Measurements from ENCODE around the gene DNAH9. TPM values are rescaled to one million over a fixed set of nuclear protein-coding genes. Genes with fewer than 3 reads are reported as not detected.

Gene DNAH9
- total RNA-seq, 1 donor from 2014 or later = not detected

DNA sequence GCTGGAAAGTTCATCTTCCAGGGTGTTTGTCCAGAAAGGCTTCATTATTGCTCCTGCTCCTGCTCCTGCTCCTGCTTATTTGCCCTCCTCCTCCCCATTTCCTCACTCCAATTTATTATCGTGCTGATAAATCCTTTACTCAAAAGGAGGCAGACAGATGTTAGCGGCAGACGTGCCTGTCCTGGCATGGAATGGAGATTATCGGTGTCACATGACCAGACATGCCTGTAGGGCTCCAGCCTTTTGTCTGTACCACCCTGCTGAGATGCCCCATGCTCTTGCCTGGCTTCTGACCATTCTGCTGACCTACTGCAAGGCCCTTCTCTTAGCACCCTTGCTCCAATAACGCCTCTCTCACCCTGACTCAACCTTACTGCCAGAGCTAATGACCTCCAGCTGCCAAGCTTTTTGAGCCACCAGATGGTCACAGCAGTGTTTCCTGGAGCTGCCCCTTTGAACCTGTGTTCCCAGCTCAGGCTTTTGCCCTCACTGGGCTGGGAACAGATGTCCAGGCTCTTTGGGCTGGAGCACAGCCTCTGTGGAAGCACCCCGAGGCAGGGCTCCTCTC lies 12.8 kb downstream of the DNAH9 start:
- intact Hi-C loops (cut with micrococcal nuclease) = no loop called here

DNA sequence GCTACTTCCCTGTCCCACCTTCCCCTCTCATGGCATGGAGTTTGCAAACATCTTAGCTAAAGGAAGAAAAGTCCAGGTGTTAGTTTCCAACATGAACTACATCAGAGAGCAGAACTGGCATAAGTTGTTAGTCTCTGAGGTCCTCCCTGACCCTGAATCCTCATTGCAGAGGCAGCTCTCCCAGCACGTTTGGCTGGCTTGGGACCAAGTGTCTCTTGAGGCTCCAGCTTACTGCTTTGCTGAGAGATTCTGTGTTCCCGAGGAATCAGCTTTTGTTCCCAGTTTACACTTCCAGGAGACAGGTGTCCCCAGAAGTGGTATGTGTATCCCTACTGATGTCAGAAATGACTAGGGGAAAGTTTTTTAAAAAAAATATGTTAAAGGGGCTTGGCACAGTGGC lies 14.7 kb downstream of the DNAH9 start:
- intact Hi-C loops (cut with micrococcal nuclease) = no loop called here

DNA sequence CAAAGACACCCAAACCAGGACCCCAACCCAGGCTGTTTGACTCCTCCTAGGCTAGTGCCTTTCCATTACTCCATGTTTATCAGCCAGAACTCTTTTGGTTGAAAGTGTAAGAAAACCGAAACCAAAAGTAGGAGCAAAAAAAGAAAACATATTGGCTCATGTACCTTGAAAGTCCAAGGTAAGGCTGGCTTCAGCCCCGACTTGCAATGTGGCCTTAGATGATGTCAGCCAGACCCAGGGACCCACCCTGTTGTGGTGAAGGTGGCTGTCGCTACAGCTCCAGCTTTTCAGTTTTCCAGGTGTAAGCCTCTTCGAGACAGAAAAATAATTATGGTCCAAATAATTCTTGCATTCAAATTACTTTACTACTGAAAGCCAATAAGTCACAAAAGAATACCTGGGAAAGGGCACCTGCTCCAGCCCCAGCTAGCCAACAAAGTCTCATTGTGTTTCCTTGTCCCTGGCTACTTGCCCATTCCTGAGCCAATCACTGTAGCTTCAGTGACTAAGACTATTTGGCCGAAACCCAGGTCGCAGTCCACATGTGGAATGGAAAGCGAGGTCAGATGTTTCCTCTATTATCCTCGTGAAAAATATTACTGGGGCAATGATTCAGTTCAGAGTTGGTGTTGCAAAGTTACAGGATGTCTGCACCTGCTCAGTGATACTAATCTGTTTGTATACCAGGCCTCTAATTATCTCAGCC lies 20.7 kb downstream of the DNAH9 start:
- intact Hi-C loops (cut with micrococcal nuclease) = no loop called here

DNA sequence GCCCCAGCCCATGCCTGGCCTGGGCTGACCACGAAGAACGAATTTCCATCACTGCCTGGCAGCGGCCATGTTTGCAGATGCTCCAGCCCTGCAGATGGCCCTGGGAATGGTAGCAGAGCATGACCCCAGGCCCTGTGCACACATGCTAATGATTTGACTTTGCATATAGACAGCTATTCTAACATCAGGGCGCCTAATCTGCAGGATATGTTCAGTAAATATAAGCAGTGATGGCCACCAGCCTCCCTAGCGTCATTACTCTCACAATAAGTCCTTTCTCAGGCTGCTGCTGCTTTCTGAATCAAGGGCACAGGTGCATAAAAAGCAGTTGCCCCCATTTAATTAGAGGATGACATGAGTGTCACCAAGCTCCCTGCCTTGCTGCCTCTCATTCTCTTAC lies 24.2 kb downstream of the DNAH9 start:
- intact Hi-C loops (cut with micrococcal nuclease) = no loop called here

DNA sequence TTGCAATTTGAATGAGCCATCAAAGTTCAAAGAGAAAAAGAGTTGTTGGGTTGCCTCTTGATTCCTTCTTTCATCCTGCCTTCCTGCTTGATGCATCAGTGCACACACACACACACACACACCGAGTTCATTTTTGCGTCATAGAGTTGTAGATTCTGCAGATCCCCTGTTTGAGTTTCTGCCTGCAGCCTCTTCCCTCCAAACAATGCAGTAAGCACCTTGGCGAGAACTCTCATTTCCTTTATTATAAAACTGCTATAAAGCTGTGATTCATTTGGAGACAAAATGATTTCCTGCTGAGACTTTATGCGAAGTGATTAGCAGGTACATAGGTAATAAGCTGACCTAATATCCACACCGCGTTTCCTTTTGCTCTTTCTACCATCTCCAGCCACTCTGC lies 26.7 kb downstream of the DNAH9 start:
- intact Hi-C loops (cut with micrococcal nuclease) = no loop called here

DNA sequence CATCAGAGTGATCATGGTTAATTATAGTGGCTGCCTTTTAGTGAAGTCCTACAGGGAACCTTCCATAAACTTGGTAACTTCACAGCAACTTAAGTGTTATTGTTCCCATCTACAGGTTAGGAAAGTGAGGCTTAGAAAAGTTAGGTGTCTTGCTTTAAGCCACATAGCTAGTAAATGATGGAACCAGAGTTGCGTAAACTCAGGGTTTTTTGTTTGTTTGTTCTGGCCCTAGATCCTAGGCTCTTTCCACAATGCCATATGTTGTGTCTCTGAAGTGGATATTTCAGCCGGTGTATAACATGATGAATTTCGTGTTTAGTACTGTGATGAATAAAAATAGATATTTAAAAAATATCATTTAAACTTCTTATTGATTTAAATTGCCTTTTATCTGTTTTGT lies 27.6 kb downstream of the DNAH9 start:
- intact Hi-C loops (cut with micrococcal nuclease) = no loop called here

DNA sequence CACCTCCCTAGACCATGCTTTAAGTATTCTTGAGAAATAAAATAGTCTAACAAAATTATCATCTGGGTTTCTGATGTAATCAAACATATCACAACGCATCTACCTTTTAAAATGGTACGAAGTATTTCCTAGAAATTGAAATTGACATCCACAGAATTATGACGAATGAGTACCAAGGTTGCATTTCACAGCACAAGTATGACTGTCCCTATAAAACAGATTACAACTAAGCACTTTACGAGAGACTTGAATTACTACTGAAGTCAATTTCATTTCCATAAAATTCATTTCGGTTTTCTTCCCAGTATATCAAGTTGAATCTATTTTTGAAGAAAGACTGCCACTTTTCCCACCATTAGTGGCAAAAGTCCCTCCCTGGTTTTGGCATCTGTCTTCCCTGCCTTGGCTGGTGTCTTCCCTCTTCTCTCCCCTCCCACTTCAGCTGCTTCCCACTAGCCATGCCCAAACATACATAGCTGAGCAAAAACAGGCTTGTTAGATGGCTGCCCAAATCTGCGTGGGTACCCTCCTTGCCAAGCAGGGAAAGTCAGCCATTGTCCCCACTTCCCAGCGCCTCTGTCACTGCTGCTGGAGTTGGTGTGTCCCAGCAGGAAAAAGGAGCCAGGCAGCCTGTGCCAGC lies 29.2 kb downstream of the DNAH9 start:
- intact Hi-C loops (cut with micrococcal nuclease) = no loop called here

DNA sequence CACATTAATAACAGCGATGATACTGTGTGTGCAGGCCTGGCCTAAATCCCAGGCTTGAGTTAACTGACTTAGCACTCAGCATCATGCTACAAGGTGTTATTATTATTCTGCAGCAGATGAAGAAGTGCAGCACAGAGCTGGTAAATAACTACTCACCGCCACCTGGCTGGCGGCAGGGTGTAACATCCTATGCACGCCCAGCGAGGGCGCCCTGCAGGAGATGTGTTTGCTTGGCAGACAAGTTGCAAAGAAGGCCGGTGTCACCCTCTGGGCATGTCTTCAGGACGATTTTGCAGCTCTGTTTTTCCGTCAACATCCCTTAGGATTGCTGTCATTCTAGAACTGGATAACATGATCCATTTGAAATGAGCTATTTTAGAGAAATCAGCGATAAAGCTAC lies 30.1 kb downstream of the DNAH9 start:
- intact Hi-C loops (cut with micrococcal nuclease) = no loop called here

DNA sequence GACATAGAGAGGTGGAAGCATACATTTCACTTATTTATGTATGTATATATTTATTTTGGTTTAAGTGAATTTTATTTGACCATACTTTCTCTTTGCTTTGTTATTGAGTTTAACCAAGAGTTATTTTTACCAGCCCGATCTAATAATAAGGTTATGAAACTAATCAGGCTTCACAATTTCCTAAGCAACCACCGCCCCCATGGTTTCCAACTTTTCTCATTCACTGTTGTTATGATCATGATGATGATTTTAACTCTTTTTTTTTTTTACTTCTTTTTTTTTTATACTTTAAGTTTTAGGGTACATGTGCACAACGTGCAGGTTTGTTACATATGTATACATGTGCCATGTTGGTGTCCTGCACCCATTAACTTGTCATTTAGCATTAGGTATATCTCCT lies 30.6 kb downstream of the DNAH9 start:
- intact Hi-C loops (cut with micrococcal nuclease) = no loop called here

DNA sequence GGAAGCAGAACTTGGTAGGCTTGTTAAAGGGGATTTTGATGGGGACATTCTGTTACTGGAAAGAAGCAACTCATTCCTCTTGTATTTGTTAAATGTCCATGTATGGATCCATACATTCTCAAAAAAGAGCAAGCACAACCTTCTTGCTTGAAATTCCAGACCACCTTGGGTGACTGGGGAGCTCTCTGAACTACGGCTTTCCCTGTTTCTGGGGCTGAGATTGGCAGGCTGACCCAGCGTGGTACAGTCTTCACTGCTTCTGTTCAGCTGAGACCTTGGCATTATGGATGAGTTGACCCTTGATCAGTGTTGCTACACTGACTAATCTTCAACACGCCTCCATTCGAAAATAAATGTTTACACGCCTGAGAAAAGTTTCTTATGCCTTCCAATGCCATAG lies 38.5 kb downstream of the DNAH9 start:
- intact Hi-C loops (cut with micrococcal nuclease) = no loop called here

DNA sequence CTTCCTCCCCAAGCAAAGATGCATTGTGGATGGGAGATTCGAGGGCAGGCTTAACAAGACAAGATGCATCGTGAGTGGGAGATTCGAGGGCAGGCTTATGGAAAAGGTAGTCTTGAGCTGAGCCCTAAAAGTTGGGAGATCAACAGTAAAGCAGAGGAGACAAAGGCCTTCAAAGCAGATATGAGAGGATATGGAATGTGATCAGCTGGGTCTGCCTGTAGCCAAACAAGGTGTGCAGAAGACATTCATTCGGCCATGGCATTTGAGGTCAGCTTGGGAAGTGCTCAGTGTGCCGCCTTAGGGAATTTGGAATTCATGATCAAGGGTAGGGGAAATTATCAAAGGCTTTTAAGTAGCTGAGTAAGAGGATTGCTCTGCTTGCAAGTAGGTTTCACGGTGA lies 39.5 kb downstream of the DNAH9 start:
- intact Hi-C loops (cut with micrococcal nuclease) = no loop called here

DNA sequence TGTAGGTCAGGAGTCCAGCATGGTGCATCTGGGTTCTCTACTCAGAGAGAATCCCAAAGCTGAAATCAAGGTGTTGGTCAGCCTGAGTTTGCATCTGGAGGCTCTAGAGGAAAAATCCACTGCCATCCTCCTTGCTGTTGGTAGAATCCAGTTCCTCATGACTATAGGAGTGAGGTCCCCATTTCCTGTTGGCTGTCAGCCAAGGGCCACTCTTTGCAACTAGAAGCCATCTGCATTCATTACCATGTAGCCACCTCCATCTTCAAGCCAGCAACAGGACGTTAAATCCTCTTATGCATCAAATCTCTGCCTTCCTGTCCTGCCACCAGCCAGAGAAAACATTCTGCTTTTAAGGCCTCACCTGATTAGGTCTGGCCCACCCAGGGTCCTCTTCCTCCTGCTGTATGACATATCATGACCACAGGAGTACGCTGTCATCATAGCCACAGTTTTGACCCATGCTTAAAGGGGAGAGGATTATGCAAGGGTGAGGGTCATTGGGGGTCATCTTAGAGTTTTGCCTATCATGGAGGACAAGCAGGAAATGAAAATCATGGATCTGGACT lies 40.5 kb downstream of the DNAH9 start:
- intact Hi-C loops (cut with micrococcal nuclease) = no loop called here

DNA sequence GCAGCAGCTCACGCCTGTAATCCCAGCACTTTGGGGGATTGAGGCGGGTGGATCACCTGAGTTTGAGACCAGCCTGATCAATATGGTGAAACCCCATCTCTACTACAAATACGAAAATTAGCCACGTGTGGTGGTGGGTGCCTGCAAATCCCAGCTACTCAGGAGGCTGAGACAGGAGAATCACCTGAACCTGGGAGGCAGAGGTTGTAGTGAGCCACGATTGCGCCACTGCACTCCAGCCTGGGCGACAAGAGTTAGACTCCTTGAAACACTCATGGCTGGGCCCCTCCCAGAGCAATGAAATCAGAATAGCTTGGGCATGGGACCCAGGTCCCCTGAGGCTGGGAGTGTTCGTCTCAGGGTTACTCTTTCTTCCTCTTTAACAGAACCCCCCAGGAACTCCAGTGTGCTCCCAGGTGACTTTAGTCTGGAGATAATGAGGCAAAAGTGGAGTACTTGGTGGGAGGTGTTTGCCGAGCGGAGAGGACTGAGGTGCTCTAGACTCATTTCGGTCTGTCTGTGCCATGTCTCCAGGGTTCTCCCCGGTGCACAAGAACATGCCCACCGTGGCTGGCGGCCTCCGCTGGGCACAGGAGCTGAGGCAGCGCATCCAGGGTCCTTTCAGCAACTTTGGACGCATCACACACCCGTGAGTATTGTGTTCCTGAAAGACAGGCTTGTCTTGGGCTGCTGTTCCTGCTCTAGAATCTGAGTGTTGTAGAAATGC lies 41.6 kb downstream of the DNAH9 start:
- intact Hi-C loops (cut with micrococcal nuclease) = loop anchor here (5.0 kb wide), 1 partner anchor 763 kb away; no protein-coding TSS in a partner anchor

DNA sequence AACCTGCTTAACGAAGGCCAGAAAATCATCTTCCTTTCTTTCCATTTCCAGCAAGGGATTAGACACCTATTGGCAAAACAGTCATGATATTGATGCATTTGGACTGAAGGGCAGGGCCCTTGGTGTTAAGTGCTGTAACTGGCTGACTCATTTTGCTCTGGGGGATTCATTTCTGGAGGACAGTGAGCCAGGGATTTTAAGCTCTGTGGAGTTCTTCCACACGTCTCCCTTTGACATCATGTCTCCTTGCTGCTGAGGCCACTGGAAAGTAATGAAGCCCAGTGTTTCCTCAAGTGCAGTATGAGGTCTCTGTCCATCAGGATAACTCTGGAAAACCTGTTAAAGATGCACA lies 42.2 kb downstream of the DNAH9 start:
- intact Hi-C loops (cut with micrococcal nuclease) = loop anchor here (5.0 kb wide), 1 partner anchor 763 kb away; no protein-coding TSS in a partner anchor

DNA sequence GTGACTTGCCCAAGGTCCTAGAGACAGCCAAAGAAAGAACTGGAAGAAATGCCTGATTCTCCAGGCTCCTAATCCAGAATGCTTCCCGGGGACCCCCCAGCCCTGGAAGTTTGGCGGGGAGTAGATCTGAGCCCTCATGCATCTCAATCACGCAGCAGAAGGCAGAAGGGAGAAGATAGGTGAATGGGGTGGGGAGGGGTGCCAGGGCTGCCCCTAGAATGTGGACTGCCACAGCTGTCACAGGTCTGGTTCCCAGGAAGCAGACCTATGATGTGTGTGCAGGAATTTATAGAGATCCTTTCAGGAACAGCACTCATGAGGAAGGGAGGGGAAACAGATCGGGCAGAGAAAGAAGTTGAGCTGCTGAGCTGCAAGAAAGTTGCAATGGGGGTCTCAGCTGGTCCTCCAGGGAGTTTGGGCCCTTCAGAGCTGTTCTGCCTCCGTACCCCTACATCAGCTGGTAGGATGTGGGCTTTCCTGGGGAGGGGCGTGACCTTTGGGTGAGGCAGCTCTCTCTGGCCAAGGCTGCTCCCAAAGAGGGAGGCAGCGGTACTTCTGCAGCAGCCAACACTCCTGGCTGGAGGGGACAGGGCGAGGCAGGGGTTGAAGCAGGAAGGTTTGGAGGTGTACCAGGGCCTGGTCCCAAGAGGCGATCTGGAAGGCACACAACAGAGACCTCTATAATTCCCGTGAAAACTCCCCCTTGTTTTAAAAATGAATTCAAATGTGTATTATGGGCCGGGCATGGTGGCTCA lies 43.4 kb downstream of the DNAH9 start:
- intact Hi-C loops (cut with micrococcal nuclease) = loop anchor here (5.0 kb wide), 1 partner anchor 764 kb away; no protein-coding TSS in a partner anchor

DNA sequence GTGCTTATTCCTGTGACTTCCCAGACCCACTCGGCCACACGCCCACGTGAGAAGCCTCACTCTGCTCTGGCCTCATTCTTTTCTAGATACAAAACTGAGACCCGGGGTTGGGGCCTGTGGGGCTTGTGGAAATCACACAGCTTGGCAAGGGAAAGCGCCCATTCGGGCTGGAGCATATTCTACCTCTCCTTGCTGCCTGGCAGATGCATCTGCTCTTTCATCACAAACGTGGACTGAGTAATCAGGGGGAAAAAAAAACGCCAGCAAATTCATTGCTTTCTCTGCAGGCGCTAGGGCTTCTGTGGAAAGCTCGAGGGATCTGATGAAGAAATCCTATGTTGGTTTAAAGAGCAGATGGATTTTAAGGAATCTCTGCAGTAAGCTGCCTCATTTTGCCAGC lies 44.4 kb downstream of the DNAH9 start:
- intact Hi-C loops (cut with micrococcal nuclease) = loop anchor here (5.0 kb wide), 1 partner anchor 765 kb away; no protein-coding TSS in a partner anchor

DNA sequence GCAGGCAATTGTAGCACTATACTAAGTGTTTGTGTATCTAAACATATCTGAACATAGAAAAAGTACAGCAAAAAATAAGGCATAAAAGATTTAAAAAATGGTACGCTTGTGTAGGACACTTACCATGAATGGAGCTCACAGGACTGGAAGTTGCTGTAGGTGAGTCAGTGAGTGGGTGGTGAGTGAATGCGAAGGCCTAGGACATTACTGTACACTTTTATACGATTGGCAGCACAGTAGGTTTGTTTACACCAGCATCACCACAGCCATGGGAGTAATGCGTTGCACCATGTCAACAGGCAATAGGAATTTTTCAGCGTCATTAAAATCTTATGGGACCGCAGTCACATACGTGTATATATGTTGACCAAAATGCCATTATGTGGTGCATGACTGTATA lies 45.6 kb downstream of the DNAH9 start:
- intact Hi-C loops (cut with micrococcal nuclease) = loop anchor here (5.0 kb wide), 1 partner anchor 767 kb away; no protein-coding TSS in a partner anchor

DNA sequence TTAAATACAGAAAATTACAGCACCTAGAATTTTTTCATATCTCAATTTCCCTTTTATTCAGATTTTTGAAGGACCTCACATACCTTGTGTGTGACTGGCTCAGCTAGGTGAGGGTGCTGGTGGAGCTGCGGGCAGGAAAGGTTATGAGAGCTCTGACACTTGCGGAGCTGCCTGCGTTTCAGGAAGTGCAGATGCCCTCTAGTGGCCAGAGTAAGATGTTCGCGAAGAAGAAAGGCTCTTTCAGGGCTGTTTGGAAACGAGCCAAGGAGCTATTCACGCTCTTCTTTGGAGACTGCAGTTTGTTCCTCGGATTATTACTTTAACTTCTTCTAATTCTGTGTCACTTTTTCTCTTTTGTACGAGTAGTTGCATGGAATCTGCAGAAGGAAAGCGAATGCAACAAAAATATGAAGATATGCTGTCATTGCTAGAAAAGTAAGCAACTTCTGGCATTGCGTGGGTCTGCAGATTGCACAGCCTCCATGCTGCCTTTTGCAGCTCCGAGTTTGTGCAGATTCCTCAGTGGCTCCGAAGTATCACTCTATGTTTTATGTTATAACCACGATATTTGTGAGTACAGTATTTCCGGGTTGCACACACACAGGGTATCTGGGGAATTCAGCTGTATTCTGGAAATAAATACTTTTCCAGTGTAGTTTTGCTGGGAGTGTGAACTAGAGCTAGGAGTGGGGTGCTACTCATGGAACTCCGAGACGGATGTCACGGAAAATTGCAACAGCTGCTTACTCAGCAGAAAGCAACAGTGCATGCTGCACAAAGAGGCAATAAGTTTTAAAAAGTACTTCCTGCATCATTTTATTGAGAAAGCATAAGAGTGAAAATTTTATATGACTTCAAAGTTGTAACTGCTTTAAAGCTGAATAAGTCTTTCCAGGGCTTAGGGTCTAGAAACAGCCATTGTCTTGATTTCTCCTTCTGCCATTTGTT lies 46.3 kb downstream of the DNAH9 start:
- intact Hi-C loops (cut with micrococcal nuclease) = loop anchor here (5.0 kb wide), 1 partner anchor 767 kb away; no protein-coding TSS in a partner anchor

DNA sequence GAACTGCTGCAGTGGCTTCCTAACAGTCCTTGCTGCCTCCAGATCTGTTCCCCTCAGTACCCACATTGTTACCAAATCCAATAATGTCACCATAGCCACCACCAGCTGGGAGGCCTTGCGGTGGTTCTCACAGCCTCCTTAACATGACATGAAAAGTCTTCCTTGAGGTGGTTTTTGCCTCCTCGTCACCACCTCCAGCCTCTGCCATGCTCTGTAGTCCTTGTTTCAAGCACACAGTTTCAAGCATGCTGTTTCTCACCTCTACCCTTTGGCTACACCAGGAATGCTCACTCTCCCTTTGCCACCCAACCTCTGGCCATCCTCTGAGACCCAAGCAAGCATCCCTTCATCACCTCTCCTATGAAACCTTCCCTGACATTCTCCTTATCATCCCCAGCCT lies 47.2 kb downstream of the DNAH9 start:
- intact Hi-C loops (cut with micrococcal nuclease) = no loop called here

DNA sequence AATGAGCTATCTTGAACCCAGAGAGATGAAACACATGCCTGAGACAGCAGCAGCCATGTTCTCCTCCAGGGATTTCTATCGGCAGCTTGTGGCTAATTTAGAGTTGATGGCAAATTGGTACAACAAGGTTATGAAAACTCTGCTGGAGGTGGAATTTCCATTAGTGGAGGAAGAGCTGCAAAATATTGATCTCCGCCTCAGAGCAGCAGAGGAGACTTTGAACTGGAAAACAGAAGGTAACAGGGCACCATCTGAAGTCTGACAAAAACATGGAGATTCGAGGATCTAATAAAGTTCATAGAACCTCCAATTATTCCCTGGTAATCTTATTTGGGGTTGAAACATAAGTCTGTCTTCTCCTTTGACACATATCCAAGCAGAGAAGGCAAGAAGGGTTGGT lies 52.8 kb downstream of the DNAH9 start:
- intact Hi-C loops (cut with micrococcal nuclease) = no loop called here

Data from T-helper 2 cell treated with Interferon-gamma antibody and Interleukin-4, amounts not matched to agents 100 ng/mL and 5 ng/mL, for 36 hours (primary cell).